Colonic mucosa (tissue), 4 donors: ENCODE data around the gene CFD. TPM values are rescaled to one million over a fixed set of nuclear protein-coding genes. Genes with fewer than 3 reads are reported as not detected.
"Not testable (repeated sequence)": the region's sequence is repeated elsewhere in the genome, so short reads cannot be mapped to it uniquely, and the experiment has no call there.

Experiments used
- DNase-seq: peaks from one replicate; pipeline ENCODE4 v3.0.0-alpha.2; 2020
- H3K27ac ChIP-seq: fragments of 200-600 bp; one replicate; pipeline ENCODE4 v1.8.0; 2021
- H3K27me3 ChIP-seq: fragments of 200-600 bp; one replicate; pipeline ENCODE4 v1.8.0; 2021
- H3K36me3 ChIP-seq: fragments of 200-600 bp; one replicate; pipeline ENCODE4 v1.8.0; 2021
- H3K4me1 ChIP-seq: fragments of 200-600 bp; one replicate; pipeline ENCODE4 v1.8.0; 2021; ENCODE audit warnings: mild to moderate bottlenecking
- H3K4me3 ChIP-seq: fragments of 200-600 bp; one replicate; pipeline ENCODE4 v1.8.0; 2021
- H3K9ac ChIP-seq, 2 donors: one replicate each; pipeline ENCODE4 v1.7.0; 2013; ENCODE audit warnings: control low read depth in 2 of 2, low read depth in 2 of 2, low read length in 2 of 2
- H3K9me3 ChIP-seq: fragments of 200-600 bp; one replicate; pipeline ENCODE4 v1.8.0; 2021
- CTCF ChIP-seq: fragments of 200-600 bp; IDR thresholded peaks from one replicate; pipeline ENCODE4 v1.8.0; 2022; ENCODE audit warnings: antibody characterized with exemption, mild to moderate bottlenecking
- intact Hi-C: fragments of 100-400 bp; cut with DNase I; formaldehyde crosslinking; loops from one replicate; pipeline ENCODE4 v1.14.1; 2022
- total RNA-seq, 2 donors: library from RNA; stranded (reverse); fragmentation: NEBNext Ultra II Directional in 1 of 2; extraction: Animal tissue kit (Norgen Biotek cat#: 25700) in 1 of 2; gene quantifications; one replicate each; pipeline ENCODE4 v1.2.1, GENCODE V29; 2021
- donor health status: healthy.
- donor health status: DM: no; HTN: no; CAD: no.
- donor health status: DM: no; HTN: no; CAD: no.

CFD gene
- total RNA-seq, 2 donors from 2014 or later = 42.2 to 55.3 TPM

GRCh38 chr19:852136-853013, 7.1 kb upstream of the CFD start, which contains the start of gene ELANE:
Gene ELANE, plus strand, starts transcription at chr19:852303. Its CDS starts 26 bp downstream, at chr19:852329.
- TF ChIP-seq CTCF = no peak
- no peak within 1 kb of the TSS for H3K4me3 ChIP-seq

GRCh38 chr19:853014-853585, 6.4 kb upstream of the CFD start:
- intact Hi-C loops = loop anchor here (10.0 kb wide), 1 partner anchor 88 kb away; no protein-coding TSS in a partner anchor

More at GRCh38 chr19:852136-853013, 7.1 kb upstream of the CFD start, which contains the start of gene ELANE:
- Histone ChIP-seq H3K27ac (peak within 1 kb of the TSS; percentile 55), H3K27me3 (peaks cover 30% of the 10 kb centered on the region), H3K9ac (peak within 1 kb of the TSS in 1 of 2 donors; percentile 50), H3K36me3 (no peaks in the 10 kb centered on the region), H3K9me3 (no peaks in the 10 kb centered on the region), H3K4me1 (no peaks in the 10 kb centered on the region)
- intact Hi-C loops = loop anchor here (10.0 kb wide), 1 partner anchor 88 kb away; no protein-coding TSS in a partner anchor
- DNase-seq = no peak

GRCh38 chr19:853614-854220, 5.7 kb upstream of the CFD start:
- peaks cover 20% of the 10 kb centered on the region for H3K27me3 ChIP-seq
- not testable (repeated sequence) for H3K4me3 ChIP-seq, H3K9me3 ChIP-seq, H3K27ac ChIP-seq, H3K4me1 ChIP-seq, H3K9ac ChIP-seq, DNase-seq, H3K36me3 ChIP-seq
- intact Hi-C loops = loop anchor here (2.0 to 10.0 kb wide), 2 partner anchors 67 to 89 kb away; no protein-coding TSS in a partner anchor

More at GRCh38 chr19:853014-853585, 6.4 kb upstream of the CFD start:
- TF ChIP-seq CTCF = no peak
- H3K9me3 ChIP-seq = no peaks in the 10 kb centered on the region
- H3K27me3 ChIP-seq = peaks cover 24% of the 10 kb centered on the region
- no peaks in the 10 kb centered on the region for H3K4me1 ChIP-seq
- H3K9ac ChIP-seq = no peak overlapping the region
- no peaks in the 10 kb centered on the region for H3K36me3 ChIP-seq
- no peak for DNase-seq
- H3K27ac ChIP-seq = no peak overlapping the region
- H3K4me3 ChIP-seq = no peak overlapping the region

- intact Hi-C loops = loop anchor here (2.0 to 10.0 kb wide), 2 partner anchors 66 to 90 kb away; no protein-coding TSS in a partner anchor
- Histone ChIP-seq H3K4me3 (no peak overlapping the region), H3K36me3 (no peaks in the 10 kb centered on the region), H3K27me3 (peaks cover 24% of the 10 kb centered on the region), H3K9me3 (no peaks in the 10 kb centered on the region), H3K4me1 (no peaks in the 10 kb centered on the region), H3K9ac (no peak overlapping the region), H3K27ac (no peak overlapping the region)
- DNase-seq = no peak
- no peak for TF ChIP-seq CTCF
Measured at GRCh38 chr19:854549-854948, 4.9 kb upstream of the CFD start.

GRCh38 chr19:855142-855541, 4.3 kb upstream of the CFD start:
- Histone ChIP-seq H3K27me3 (peaks cover 29% of the 10 kb centered on the region), H3K9me3 (no peaks in the 10 kb centered on the region), H3K27ac (no peak overlapping the region), H3K4me1 (no peaks in the 10 kb centered on the region), H3K36me3 (no peaks in the 10 kb centered on the region), H3K4me3 (no peak overlapping the region), H3K9ac (no peak overlapping the region)
- no peak for TF ChIP-seq CTCF
- no peak for DNase-seq
- intact Hi-C loops = loop anchor here (2.0 to 10.0 kb wide), 2 partner anchors 66 to 90 kb away; no protein-coding TSS in a partner anchor
